HepG2 (cell line): ENCODE data around the gene GPR61. TPM values are rescaled to one million over a fixed set of nuclear protein-coding genes. Genes with fewer than 3 reads are reported as not detected.

Experiments used
- ATAC-seq: fragments of 200-7000 bp; cut with Tn5 transposase; 3 replicates; pipeline ENCODE4 v1.9.1; 2020; ENCODE audit warnings: mild to moderate bottlenecking, moderate library complexity
- BruUV-seq: library from RNA; stranded (reverse); fragments of 400-500 nt; replicated peaks from 2 replicates; lab custom pipeline; 2021; lab: Mats Ljungman, UMichigan
- CTCF ChIA-PET: fragments of 300-600 bp; formaldehyde crosslinking; extraction: SDS; loops from one replicate; lab custom pipeline; 2021; ENCODE audit warnings: low total read pairs, inconsistent platforms, low intra/inter-chr PET ratio; lab: Yijun Ruan, JAX
- POLR2A ChIA-PET: fragments of 350-600 bp; sonication (Branson Sonifier 250); formaldehyde crosslinking; loops from one replicate; lab custom pipeline; 2020; ENCODE audit warnings: antibody characterized with exemption, inconsistent platforms; lab: Yijun Ruan, JAX
- DNase-seq: peaks from one replicate; pipeline ENCODE4 v3.0.0-alpha.2; 2015; ENCODE audit warnings: low spot score
- FAIRE-seq: peaks from 3 replicates; lab custom pipeline; 2011; peaks lifted over from hg19 to GRCh38; lab: Jason Lieb, UNC
- H2AFZ ChIP-seq: one replicate; pipeline ENCODE4 v1.6.1; 2011; ENCODE audit warnings: low read length, inconsistent platforms
- H3K27ac ChIP-seq: fragments of 300-600 bp; 3 replicates; pipeline ENCODE4 v1.8.0; 2011; ENCODE audit warnings: mixed run types, mild to moderate bottlenecking, mixed read lengths, low read length, inconsistent platforms; ENCODE audit not compliant: insufficient read depth; ENCODE audit errors: extremely low read length
- H3K27me3 ChIP-seq, 2 experiments: fragments of 200-600 bp in 1 of 2; 2 replicates in 1 of 2; 3 replicates in 1 of 2; pipeline versions ENCODE4 v1.6.0 to v1.8.0; 2011; ENCODE audit warnings: low read length in 2 of 2, mild to moderate bottlenecking in 2 of 2, moderate library complexity in 2 of 2, inconsistent platforms in 1 of 2; ENCODE audit not compliant: insufficient read depth in 2 of 2, control insufficient read depth in 1 of 2
- H3K36me3 ChIP-seq, 2 experiments: fragments of 200-600 bp in 1 of 2; replicated peaks in 1 of 2; 2 replicates in 1 of 2; 3 replicates in 1 of 2; pipeline versions ENCODE4 v1.5.1 to v1.8.0; 2011; ENCODE audit warnings: low read length in 2 of 2, inconsistent platforms in 1 of 2; ENCODE audit not compliant: insufficient read depth in 2 of 2, control insufficient read depth in 1 of 2
- H3K4me1 ChIP-seq: 2 replicates; pipeline ENCODE4 v1.5.1; 2012; ENCODE audit warnings: low read length, inconsistent platforms; ENCODE audit not compliant: insufficient read depth
- H3K4me2 ChIP-seq: 2 replicates; pipeline ENCODE4 v1.6.0; 2011; ENCODE audit warnings: low read depth, low read length, inconsistent platforms
- H3K4me3 ChIP-seq, 3 experiments: fragments of 200-600 bp in 1 of 3; sonication (generic), shearing (Covaris generic) in 1 of 3; replicated peaks in 1 of 3; 2 replicates each; pipeline ENCODE4 v1.5.1; 2011 to 2016; ENCODE audit warnings: low read length in 3 of 3, inconsistent platforms in 2 of 3, low read depth in 2 of 3, mild to moderate bottlenecking in 2 of 3, control low read depth in 1 of 3, mixed read lengths in 1 of 3; ENCODE audit not compliant: insufficient read depth in 1 of 3
- H3K79me2 ChIP-seq: one replicate; pipeline ENCODE4 v1.6.1; 2011; ENCODE audit warnings: low read length, inconsistent platforms; ENCODE audit not compliant: insufficient read depth
- H3K9ac ChIP-seq: 2 replicates; pipeline ENCODE4 v1.6.0; 2011; ENCODE audit warnings: mild to moderate bottlenecking, low read depth, low read length, inconsistent platforms; ENCODE audit not compliant: insufficient read depth
- H3K9me3 ChIP-seq: 2 replicates; pipeline ENCODE4 v1.5.1; 2012; ENCODE audit warnings: mild to moderate bottlenecking, low read length
- H4K20me1 ChIP-seq: 2 replicates; pipeline ENCODE4 v1.6.0; 2011; ENCODE audit warnings: inconsistent platforms, mild to moderate bottlenecking, low read length, moderate library complexity; ENCODE audit not compliant: insufficient read depth
- ARNTL ChIP-seq: sonication (generic); formaldehyde crosslinking; IDR thresholded peaks from 2 replicates; pipeline ENCODE4 v1.4.0; 2020; ENCODE audit warnings: mild to moderate bottlenecking, missing genetic modification reagents
- GRHL1 ChIP-seq: sonication (generic); formaldehyde crosslinking; conservative IDR thresholded peaks from 2 replicates; pipeline ENCODE4 v1.8.0; 2022; ENCODE audit warnings: missing genetic modification reagents
- HOXA9 ChIP-seq: sonication (generic); formaldehyde crosslinking; IDR thresholded peaks from 2 replicates; pipeline ENCODE4 v1.8.1; 2022; ENCODE audit warnings: missing genetic modification reagents, mild to moderate bottlenecking, moderate library complexity, borderline replicate concordance
- JARID2 ChIP-seq: sonication (generic); formaldehyde crosslinking; IDR thresholded peaks from 2 replicates; pipeline ENCODE4 v1.8.1; 2023; ENCODE audit warnings: missing genetic modification reagents, inconsistent platforms; ENCODE audit not compliant: insufficient replicate concordance
- MEF2D ChIP-seq: sonication (generic); formaldehyde crosslinking; IDR thresholded peaks from 2 replicates; pipeline ENCODE4 v1.5.1; 2020; ENCODE audit warnings: mild to moderate bottlenecking, missing genetic modification reagents
- POGK ChIP-seq: sonication (generic); formaldehyde crosslinking; conservative IDR thresholded peaks from 2 replicates; pipeline ENCODE4 v1.8.0; 2022; ENCODE audit warnings: mild to moderate bottlenecking, moderate library complexity, missing genetic modification reagents
- RBAK ChIP-seq: sonication (generic); formaldehyde crosslinking; IDR thresholded peaks from 2 replicates; pipeline ENCODE4 v1.5.1; 2020; ENCODE audit warnings: mild to moderate bottlenecking, missing genetic modification reagents
- SOX5 ChIP-seq: IDR thresholded peaks from 2 replicates; pipeline ENCODE4 v1.6.1; 2016; ENCODE audit warnings: borderline replicate concordance
- TIGD3 ChIP-seq: sonication (generic); formaldehyde crosslinking; IDR thresholded peaks from 2 replicates; pipeline ENCODE4 v1.5.1; 2020; ENCODE audit warnings: mild to moderate bottlenecking, missing genetic modification reagents, borderline replicate concordance
- ZBTB14 ChIP-seq: sonication (generic); formaldehyde crosslinking; IDR thresholded peaks from 2 replicates; pipeline ENCODE4 v1.4.0; 2020; ENCODE audit warnings: missing genetic modification reagents
- ZFP82 ChIP-seq: sonication (generic); formaldehyde crosslinking; IDR thresholded peaks from 2 replicates; pipeline ENCODE4 v1.5.1; 2020; ENCODE audit warnings: mild to moderate bottlenecking, missing genetic modification reagents, borderline replicate concordance
- ZNF138 ChIP-seq: sonication (generic); formaldehyde crosslinking; IDR thresholded peaks from 2 replicates; pipeline ENCODE4 v1.5.0; 2020; ENCODE audit warnings: mild to moderate bottlenecking, low read depth, missing genetic modification reagents
- ZNF263 ChIP-seq: sonication (generic); formaldehyde crosslinking; IDR thresholded peaks from 2 replicates; pipeline ENCODE4 v1.4.0; 2020; ENCODE audit warnings: missing genetic modification reagents
- ZNF264 ChIP-seq: sonication (generic); formaldehyde crosslinking; IDR thresholded peaks from 2 replicates; pipeline ENCODE4 v1.4.0; 2020; ENCODE audit warnings: missing genetic modification reagents
- WGBS: methylation state at CpG from one replicate; pipeline ENCODE4 v1.1.6; 2017; ENCODE audit warnings: low lambda C conversion rate; 5-methylcytosine and 5-hydroxymethylcytosine counted together
- in situ Hi-C: cut with HindIII; loops from 2 replicates; pipeline ENCODE4 v1.10.0; 2017; ENCODE audit warnings: low pct_unique_long_range_greater_than_20kb; ENCODE audit not compliant: extremely low pct_ligation_motif_present
- intact Hi-C: fragments of 100-400 bp; cut with micrococcal nuclease; formaldehyde crosslinking; loops from one replicate; pipeline ENCODE4 v1.10.0; 2022; ENCODE audit not compliant: unreplicated experiment
- polyA plus RNA-seq, 8 experiments: library from polyadenylated mRNA; depleted of rRNA in 3 of 8; stranded (reverse) in 7 of 8; unstranded in 1 of 8; fragments of >200 nt; fragmentation: Illumina TruSeq in 4 of 8; extraction: Trizol in 4 of 8; gene quantifications; 2 replicates each; pipeline versions ENCODE4 v1.2.1 to v1.2.3, GENCODE V29; 2011 to 2016; ENCODE audit warnings: low read depth in 4 of 8, missing spikeins in 1 of 8, mixed read lengths in 1 of 8; ENCODE audit not compliant: insufficient read depth in 1 of 8
- total RNA-seq, 5 experiments: library from RNA; depleted of rRNA; stranded (reverse); fragments of >200 nt; fragmentation: Illumina TruSeq; extraction: Trizol; gene quantifications; 2 replicates each; pipeline ENCODE4 v1.2.3, GENCODE V29; 2016; ENCODE audit warnings: low read depth in 1 of 5

Gene GPR61
- total and polyA plus RNA-seq, 2 of the 13 experiments (the other 11 are each of a cell fraction or from before 2014, with no cell fraction given): not detected

- H3K4me3 ChIP-seq: no peak overlapping the region
- DNase-seq (no peak), ATAC-seq (no peak), FAIRE-seq (no peak)
- in situ Hi-C loops (no loop called here), intact Hi-C loops (no loop called here)
- no peaks in the 10 kb centered on the region for H3K4me1 ChIP-seq
- no TSS peak for BruUV-seq
- WGBS: 66% methylated on average over 4 of the region's 5 CpGs
- no peaks in the 10 kb centered on the region for H3K27me3 ChIP-seq
- no peaks in the 10 kb centered on the region for H3K9me3 ChIP-seq
- no peak overlapping the region for H3K27ac ChIP-seq
- H3K36me3 ChIP-seq: peaks cover 1 to 3% of the 10 kb centered on the region in 2 experiments; a peak in 2 of 5 replicates
- CTCF ChIA-PET: interaction anchor here (5.1 kb wide), 1 partner anchor 32 kb away, joined by 81 read pairs; no protein-coding TSS in a partner anchor
- POLR2A ChIA-PET: no interaction called here
- no peak for TF ChIP-seq JARID2
- no peak for TF ChIP-seq POGK (CRISPR knock-in tag)
- TF ChIP-seq ZNF138 (CRISPR knock-in tag): no peak
- TF ChIP-seq SOX5: no peak
- TF ChIP-seq MEF2D (CRISPR knock-in tag): no peak
- TF ChIP-seq RBAK (CRISPR knock-in tag): no peak
- TF ChIP-seq ARNTL (CRISPR knock-in tag): no peak
- TF ChIP-seq ZBTB14 (CRISPR knock-in tag): no peak
- no peak for TF ChIP-seq GRHL1 (CRISPR knock-in tag)
- no peak for TF ChIP-seq ZNF263 (CRISPR knock-in tag)
- no peak for TF ChIP-seq TIGD3
- no peak for TF ChIP-seq HOXA9 (CRISPR knock-in tag)
- no peak for TF ChIP-seq ZFP82 (CRISPR knock-in tag)
- no peak for TF ChIP-seq ZNF264 (CRISPR knock-in tag)
- no peak overlapping the region for H2AFZ ChIP-seq
- H3K4me2 ChIP-seq: no peak overlapping the region
- H3K9ac ChIP-seq: no peak overlapping the region
- no peaks in the 10 kb centered on the region for H3K79me2 ChIP-seq
- H4K20me1 ChIP-seq: no peaks in the 10 kb centered on the region
These were observed 38.7 kb upstream of the GPR61 start for GRCh38 chr1:109500941-109501381.
